ENCODE measurements around the gene RXRA.

The RXRA gene

DNA sequence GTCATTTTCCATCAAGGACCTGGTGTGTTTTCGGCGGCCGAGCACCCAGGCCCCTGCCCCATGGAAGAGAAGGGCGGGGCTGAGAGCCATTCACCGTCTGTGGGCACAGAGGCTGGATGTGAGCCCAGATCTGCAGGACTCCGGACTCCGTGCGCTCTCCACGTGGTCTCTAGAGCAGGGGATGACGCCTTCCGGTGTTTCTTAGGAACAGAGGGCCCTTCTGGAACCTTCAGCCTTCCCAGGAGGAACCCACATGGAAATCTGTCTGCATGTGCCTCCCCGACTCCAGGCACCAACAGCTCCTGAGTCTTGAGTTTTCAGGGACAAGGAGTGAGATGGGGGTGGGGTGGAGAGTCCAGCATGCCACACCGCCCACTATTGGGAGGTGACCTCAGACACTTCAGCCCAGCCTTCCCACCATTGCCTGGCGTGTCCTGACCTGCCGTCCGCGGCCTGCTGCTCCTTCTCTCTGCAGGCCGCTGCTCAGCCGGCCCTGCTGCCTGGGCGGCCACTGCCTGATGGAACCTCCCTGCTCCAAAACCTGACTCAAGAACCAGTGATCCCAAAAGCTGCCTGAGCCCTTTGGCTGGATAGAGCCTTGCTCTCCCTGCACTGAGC, 2.4 kb upstream of the RXRA start:
- Histone ChIP-seq H3K36me3 (ENCODE audit: insufficient read depth, low read length) (no peaks in the 10 kb centered on the region), H3K9me2 (ENCODE audit: low read depth, low read length) (no peaks in the 10 kb centered on the region), H3F3A (ENCODE audit: insufficient read depth, low read length) (no peaks in the 10 kb centered on the region), H3K79me2 (ENCODE audit: insufficient read depth, low read length) (no peaks in the 10 kb centered on the region), H3K27me3 (ENCODE audit: insufficient read depth, low read length) (no peaks in the 10 kb centered on the region), H4K20me1 (ENCODE audit: insufficient read depth, low read length) (no peaks in the 10 kb centered on the region), H3K4me2 (ENCODE audit: low read length) (no peak overlapping the region), H3K27ac (ENCODE audit: low read depth, low read length, poor library complexity, severe bottlenecking) (no peak overlapping the region), H2AFZ (ENCODE audit: low read length) (no peak overlapping the region), H3K9me3 (ENCODE audit: low read length) (no peaks in the 10 kb centered on the region), H3K9ac (ENCODE audit: low read length) (no peak overlapping the region), H3K4me3 (ENCODE audit: low read depth, low read length, poor library complexity, severe bottlenecking) (no peak overlapping the region), H3K4me1 (ENCODE audit: insufficient read depth, low read length, severe bottlenecking) (peaks cover 26% of the 10 kb centered on the region)
- TF ChIP-seq, protein P1, sequence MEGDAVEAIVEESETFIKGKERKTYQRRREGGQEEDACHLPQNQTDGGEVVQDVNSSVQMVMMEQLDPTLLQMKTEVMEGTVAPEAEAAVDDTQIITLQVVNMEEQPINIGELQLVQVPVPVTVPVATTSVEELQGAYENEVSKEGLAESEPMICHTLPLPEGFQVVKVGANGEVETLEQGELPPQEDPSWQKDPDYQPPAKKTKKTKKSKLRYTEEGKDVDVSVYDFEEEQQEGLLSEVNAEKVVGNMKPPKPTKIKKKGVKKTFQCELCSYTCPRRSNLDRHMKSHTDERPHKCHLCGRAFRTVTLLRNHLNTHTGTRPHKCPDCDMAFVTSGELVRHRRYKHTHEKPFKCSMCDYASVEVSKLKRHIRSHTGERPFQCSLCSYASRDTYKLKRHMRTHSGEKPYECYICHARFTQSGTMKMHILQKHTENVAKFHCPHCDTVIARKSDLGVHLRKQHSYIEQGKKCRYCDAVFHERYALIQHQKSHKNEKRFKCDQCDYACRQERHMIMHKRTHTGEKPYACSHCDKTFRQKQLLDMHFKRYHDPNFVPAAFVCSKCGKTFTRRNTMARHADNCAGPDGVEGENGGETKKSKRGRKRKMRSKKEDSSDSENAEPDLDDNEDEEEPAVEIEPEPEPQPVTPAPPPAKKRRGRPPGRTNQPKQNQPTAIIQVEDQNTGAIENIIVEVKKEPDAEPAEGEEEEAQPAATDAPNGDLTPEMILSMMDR (IDR thresholded peaks at IDR 0.05; ENCODE audit: low read length), result no peak
- TF ChIP-seq EZH2 (IDR thresholded peaks at IDR 0.05; ENCODE audit: borderline replicate concordance, low read length), result no peak

DNA sequence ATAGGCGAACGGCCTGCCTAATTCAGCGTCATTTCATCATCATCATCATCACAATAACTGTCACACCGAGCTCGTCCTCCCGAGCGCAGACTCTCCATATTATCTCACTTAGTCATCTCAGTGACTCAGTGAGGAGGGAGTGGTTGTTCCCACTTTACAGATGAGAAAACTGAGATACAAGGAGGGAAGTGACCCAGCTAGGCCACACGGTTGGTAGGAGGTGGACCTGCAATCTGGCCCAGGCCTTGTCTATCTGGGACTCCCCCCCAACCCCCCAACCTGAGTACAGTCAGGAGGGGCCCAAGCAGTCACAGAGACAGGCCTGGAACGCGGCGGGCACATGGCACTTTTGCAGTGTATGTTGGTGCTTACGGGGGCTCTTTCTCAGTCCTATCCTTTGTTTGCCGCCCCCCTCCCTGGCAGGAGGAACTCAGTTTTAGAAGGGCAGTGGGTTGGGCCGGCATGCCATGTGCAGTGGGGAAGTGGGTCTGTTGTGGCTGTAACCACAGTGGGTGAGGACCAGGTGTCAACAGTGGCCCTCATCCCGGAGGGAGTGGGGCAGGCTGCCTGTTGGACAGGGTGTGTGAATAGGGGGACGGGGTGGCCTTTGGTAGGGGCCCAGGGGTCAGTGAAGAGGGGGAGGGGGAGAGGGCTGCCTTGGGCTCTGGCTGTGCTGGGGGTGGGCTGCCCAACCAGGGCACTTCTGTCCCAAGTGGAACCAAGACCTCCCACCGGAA, 1.7 kb upstream of the RXRA start:
- Histone ChIP-seq H2AFZ (ENCODE audit: low read length) (no peak overlapping the region), H3K36me3 (ENCODE audit: insufficient read depth, low read length) (no peaks in the 10 kb centered on the region), H3K9me3 (ENCODE audit: low read length) (no peaks in the 10 kb centered on the region), H3K4me2 (ENCODE audit: low read length) (no peak overlapping the region), H3F3A (ENCODE audit: insufficient read depth, low read length) (no peaks in the 10 kb centered on the region), H4K20me1 (ENCODE audit: insufficient read depth, low read length) (no peaks in the 10 kb centered on the region), H3K9me2 (ENCODE audit: low read depth, low read length) (no peaks in the 10 kb centered on the region), H3K4me1 (ENCODE audit: insufficient read depth, low read length, severe bottlenecking) (peaks cover 26% of the 10 kb centered on the region), H3K4me3 (ENCODE audit: low read depth, low read length, poor library complexity, severe bottlenecking) (no peak overlapping the region), H3K79me2 (ENCODE audit: insufficient read depth, low read length) (no peaks in the 10 kb centered on the region), H3K27ac (ENCODE audit: low read depth, low read length, poor library complexity, severe bottlenecking) (no peak overlapping the region), H3K27me3 (ENCODE audit: insufficient read depth, low read length) (no peaks in the 10 kb centered on the region), H3K9ac (ENCODE audit: low read length) (no peak overlapping the region)
- no peak for TF ChIP-seq EZH2 (IDR thresholded peaks at IDR 0.05; ENCODE audit: borderline replicate concordance, low read length)
- TF ChIP-seq, protein P1 (IDR thresholded peaks at IDR 0.05; ENCODE audit: low read length), result no peak

DNA sequence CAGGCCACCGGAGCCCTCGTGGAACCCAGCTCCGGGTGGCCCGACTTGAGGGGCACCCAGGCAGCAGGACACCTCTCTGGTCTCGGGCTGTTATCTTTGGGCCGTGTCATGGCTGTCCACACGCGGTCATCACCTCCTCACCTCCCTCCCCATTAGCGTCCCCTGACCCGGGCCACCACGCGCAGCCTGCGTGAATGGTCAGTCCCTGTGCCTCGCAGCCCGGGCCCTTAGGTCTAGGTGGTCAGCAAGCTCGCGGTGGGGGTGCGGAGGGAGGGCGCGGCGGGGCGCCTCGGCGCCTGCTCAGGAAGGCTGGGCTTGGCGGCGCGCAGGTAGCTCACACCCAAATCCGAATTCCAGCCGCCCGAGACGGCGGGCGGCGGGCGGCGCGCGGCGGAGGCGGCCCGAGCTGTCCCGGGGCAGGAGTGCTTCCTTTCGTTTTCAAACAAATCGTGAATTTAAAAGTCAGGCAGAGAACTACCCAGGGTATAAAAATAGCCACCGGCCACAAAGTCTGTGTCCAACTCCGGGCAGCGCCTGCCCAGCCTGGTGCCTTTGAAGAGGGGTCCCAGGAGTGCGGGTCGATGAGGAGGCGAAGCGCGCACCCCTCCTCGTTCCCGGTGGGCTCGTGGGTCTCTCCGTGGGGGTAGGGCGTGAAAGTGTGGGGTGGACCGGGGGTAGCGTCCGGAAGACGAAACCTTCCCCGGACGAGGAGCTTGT, 1.0 kb upstream of the RXRA start:
- TF ChIP-seq EZH2 (IDR thresholded peaks at IDR 0.05; ENCODE audit: borderline replicate concordance, low read length), result no peak
- TF ChIP-seq, protein P1 (IDR thresholded peaks at IDR 0.05; ENCODE audit: low read length), result no peak
- no peak overlapping the region for H3K9ac ChIP-seq (ENCODE audit: low read length)
- no peak overlapping the region for H2AFZ ChIP-seq (ENCODE audit: low read length)
- H3K9me2 ChIP-seq (ENCODE audit: low read depth, low read length), result no peaks in the 10 kb centered on the region
- H3K27ac ChIP-seq (ENCODE audit: low read depth, low read length, poor library complexity, severe bottlenecking), result no peak overlapping the region
- no peaks in the 10 kb centered on the region for H3K36me3 ChIP-seq (ENCODE audit: insufficient read depth, low read length)
- no peaks in the 10 kb centered on the region for H4K20me1 ChIP-seq (ENCODE audit: insufficient read depth, low read length)
- no peaks in the 10 kb centered on the region for H3K27me3 ChIP-seq (ENCODE audit: insufficient read depth, low read length)
- H3K4me2 ChIP-seq (ENCODE audit: low read length), result no peak overlapping the region
- no peaks in the 10 kb centered on the region for H3K9me3 ChIP-seq (ENCODE audit: low read length)
- no peaks in the 10 kb centered on the region for H3K79me2 ChIP-seq (ENCODE audit: insufficient read depth, low read length)
- no peak overlapping the region for H3K4me3 ChIP-seq (ENCODE audit: low read depth, low read length, poor library complexity, severe bottlenecking)
- peaks cover 22% of the 10 kb centered on the region for H3K4me1 ChIP-seq (ENCODE audit: insufficient read depth, low read length, severe bottlenecking)
- H3F3A ChIP-seq (ENCODE audit: insufficient read depth, low read length), result no peaks in the 10 kb centered on the region
